GM19438 (cell line): Measurements from ENCODE around the gene APOC3.
A peak's percentile ranks its signal among the peaks of the same experiment; 100 is the strongest.
"Not testable (repeated sequence)": the region's sequence is repeated elsewhere in the genome, so short reads cannot be mapped to it uniquely, and the experiment has no call there.

Source experiments
- ATAC-seq: cut with Tn5 transposase; IDR thresholded peaks from one replicate; pipeline ENCODE4 v1.9.1; 2021; ENCODE audit warnings: low read depth; ENCODE audit not compliant: unreplicated experiment

APOC3 gene

GRCh38 chr11:116828632-116829524 lies 829 bp upstream of the APOC3 start:
- ATAC-seq: no peak

GRCh38 chr11:116830184-116830912 lies 641 bp downstream of the APOC3 start:
- no peak for ATAC-seq

GRCh38 chr11:116831790-116832349 lies 2.2 kb downstream of the APOC3 start:
- no peak for ATAC-seq

GRCh38 chr11:116832350-116833290 lies 2.9 kb downstream of the APOC3 start:
- ATAC-seq: no peak

- no peak for ATAC-seq
Observed at GRCh38 chr11:116833491-116833815, 3.7 kb downstream of the APOC3 start.

- ATAC-seq: no peak
Observed at GRCh38 chr11:116833816-116834534, 4.3 kb downstream of the APOC3 start.

- not testable (repeated sequence) for ATAC-seq
Observed at GRCh38 chr11:116834535-116835041, 4.9 kb downstream of the APOC3 start.

- ATAC-seq: peak; percentile 26
Observed at GRCh38 chr11:116835042-116835772, 5.5 kb downstream of the APOC3 start.

GRCh38 chr11:116835791-116836631 lies 6.3 kb downstream of the APOC3 start:
- ATAC-seq: peak; percentile 89

GRCh38 chr11:116836632-116836991 lies 6.9 kb downstream of the APOC3 start:
- no peak for ATAC-seq

GRCh38 chr11:116837231-116838091 lies 7.8 kb downstream of the APOC3 start, which contains the start of gene APOA1:
Gene APOA1 (minus strand): TSS chr11:116837622. CDS start chr11:116837387, 235 bp downstream.
- no peak for ATAC-seq

- no peak for ATAC-seq
Observed at GRCh38 chr11:116838321-116839084, 8.8 kb downstream of the APOC3 start.

GRCh38 chr11:116840224-116840745 lies 10.6 kb downstream of the APOC3 start:
- ATAC-seq: no peak

- ATAC-seq: no peak
Observed at GRCh38 chr11:116840746-116841296, 11.1 kb downstream of the APOC3 start.

- no peak for ATAC-seq
Observed at GRCh38 chr11:116842117-116842516, 12.4 kb downstream of the APOC3 start.

GRCh38 chr11:116842909-116843308 lies 13.2 kb downstream of the APOC3 start:
- no peak for ATAC-seq
